Sigmoid colon (tissue), 7 donors: Measurements from ENCODE around the gene CRTC3. TPM values are rescaled to one million over a fixed set of nuclear protein-coding genes. Genes with fewer than 3 reads are reported as not detected.

ENCODE experiments used
- DNase-seq: peaks from one replicate; pipeline ENCODE4 v3.0.0-alpha.2; 2019
- H3K27ac ChIP-seq, 4 donors: fragments of 200-600 bp; sonication (generic); one replicate each; pipeline ENCODE4 v1.5.1; 2016 to 2019; ENCODE audit warnings: mild to moderate bottlenecking in 1 of 4
- H3K27me3 ChIP-seq, 3 donors: fragments of 200-600 bp; sonication (generic); one replicate each; pipeline ENCODE4 v1.5.1; 2019; ENCODE audit warnings: mild to moderate bottlenecking in 1 of 3
- H3K36me3 ChIP-seq, 4 donors: fragments of 200-600 bp; sonication (generic); one replicate each; pipeline ENCODE4 v1.5.1; 2016 to 2019
- H3K4me1 ChIP-seq, 4 donors: fragments of 200-600 bp; sonication (generic); one replicate each; pipeline ENCODE4 v1.5.1; 2017 to 2019
- H3K4me3 ChIP-seq, 4 donors: fragments of 200-600 bp; sonication (generic); one replicate each; pipeline ENCODE4 v1.5.1; 2017 to 2019; ENCODE audit warnings: mild to moderate bottlenecking in 2 of 4, moderate library complexity in 1 of 4
- H3K9me3 ChIP-seq, 4 donors: fragments of 200-600 bp in 3 of 4; sonication (generic) in 3 of 4; one replicate each; pipeline versions ENCODE4 v1.5.1 to v1.6.1; 2013 to 2019
- CTCF ChIP-seq, 4 experiments: fragments of 450-650 bp in 3 of 4; fragments of 200-600 bp in 1 of 4; IDR thresholded peaks; one replicate each; pipeline ENCODE4 v1.5.1; 2016 to 2019; ENCODE audit warnings: antibody characterized with exemption in 4 of 4, mild to moderate bottlenecking in 3 of 4, moderate library complexity in 2 of 4
- EP300 ChIP-seq, 4 donors: sonication (generic); formaldehyde crosslinking; IDR thresholded peaks; one replicate each; pipeline ENCODE4 v1.6.1; 2017; ENCODE audit warnings: antibody characterized with exemption in 4 of 4
- POLR2A ChIP-seq, 2 donors: fragments of 450-650 bp; IDR thresholded peaks; one replicate each; pipeline ENCODE4 v1.6.1; 2016; ENCODE audit warnings: antibody characterized with exemption in 2 of 2, mild to moderate bottlenecking in 2 of 2, moderate library complexity in 2 of 2
- POLR2AphosphoS5 ChIP-seq, 4 donors: sonication (generic); formaldehyde crosslinking; IDR thresholded peaks; one replicate each; pipeline ENCODE4 v1.6.1; 2017; ENCODE audit warnings: antibody characterized with exemption in 4 of 4
- WGBS, 2 donors: extraction: QIAGEN DNeasy Blood & Tissue Kit; methylation state at CpG; one replicate each; pipeline ENCODE4 v1.1.7; 2013; 5-methylcytosine and 5-hydroxymethylcytosine counted together
- intact Hi-C: fragments of 100-400 bp; cut with DNase I; formaldehyde crosslinking; loops from one replicate; pipeline ENCODE4 v1.15.1; 2023
- polyA plus RNA-seq, 3 donors: library from polyadenylated mRNA; stranded (reverse); fragments of 200-250 nt; gene quantifications; one replicate each; pipeline ENCODE4 v1.2.3, GENCODE V29; 2013
- total RNA-seq, 4 donors: library from RNA; depleted of rRNA; stranded (reverse); fragments of >200 nt; gene quantifications; one replicate each; pipeline ENCODE4 v1.1.0, GENCODE V29; 2016
- donor health status: healthy with polysubstance abuse.
- donor health status: Bipolar disorder and iron deficiency.
- donor health status: healthy.

Gene CRTC3
- total and polyA plus RNA-seq, 7 donors = 5.4 to 64.0 (median 27.6) TPM

- Histone ChIP-seq H3K36me3 (peaks cover 0 to 34% (median 0%) of the 10 kb centered on the region in 4 donors), H3K27me3 (no peaks in the 10 kb centered on the region), H3K4me3 (no peak overlapping the region), H3K4me1 (peaks cover 0 to 38% (median 25%) of the 10 kb centered on the region in 4 donors), H3K27ac (no peak overlapping the region), H3K9me3 (no peaks in the 10 kb centered on the region)
- TF ChIP-seq CTCF (IDR thresholded peaks at IDR 0.05) = no peak
- TF ChIP-seq POLR2A (IDR thresholded peaks at IDR 0.05) = no peak
- TF ChIP-seq EP300 (IDR thresholded peaks at IDR 0.05) = no peak
- intact Hi-C loops = no loop called here
- DNase-seq = no peak
- WGBS, 2 donors = 76 to 79% methylated on average over 3 of the region's 3 CpGs
Observed at GRCh38 chr15:90540768-90541167, 11.0 kb downstream of the CRTC3 start.

- Histone ChIP-seq H3K4me1 (peaks cover 0 to 6% (median 0%) of the 10 kb centered on the region in 4 donors), H3K36me3 (peaks cover 0 to 36% (median 0%) of the 10 kb centered on the region in 4 donors), H3K9me3 (no peaks in the 10 kb centered on the region), H3K27ac (no peak overlapping the region), H3K4me3 (no peak overlapping the region), H3K27me3 (no peaks in the 10 kb centered on the region)
- 90 to 94% methylated on average over 7 of the region's 7 CpGs for WGBS, 2 donors
- intact Hi-C loops = no loop called here
- DNase-seq = no peak
- no peak for TF ChIP-seq POLR2AphosphoS5 (IDR thresholded peaks at IDR 0.05)
- no peak for TF ChIP-seq POLR2A (IDR thresholded peaks at IDR 0.05)
- no peak for TF ChIP-seq EP300 (IDR thresholded peaks at IDR 0.05)
- TF ChIP-seq CTCF (IDR thresholded peaks at IDR 0.05) = no peak
Observed at GRCh38 chr15:90545095-90545494, 15.4 kb downstream of the CRTC3 start.

GRCh38 chr15:90547540-90547939 lies 17.8 kb downstream of the CRTC3 start:
- no peak overlapping the region for H3K4me3 ChIP-seq
- H3K27me3 ChIP-seq = no peaks in the 10 kb centered on the region
- DNase-seq = no peak
- H3K27ac ChIP-seq = no peak overlapping the region
- H3K36me3 ChIP-seq = peaks cover 0 to 19% (median 0%) of the 10 kb centered on the region in 4 donors
- TF ChIP-seq CTCF (IDR thresholded peaks at IDR 0.05) (no peak), POLR2A (IDR thresholded peaks at IDR 0.05) (no peak), EP300 (IDR thresholded peaks at IDR 0.05) (no peak), POLR2AphosphoS5 (IDR thresholded peaks at IDR 0.05) (no peak)
- H3K4me1 ChIP-seq = peaks cover 0 to 20% (median 14%) of the 10 kb centered on the region in 4 donors
- intact Hi-C loops = no loop called here
- no peaks in the 10 kb centered on the region for H3K9me3 ChIP-seq
- WGBS, 2 donors = 66 to 79% methylated on average over 2 of the region's 2 CpGs

- H3K9me3 ChIP-seq = no peaks in the 10 kb centered on the region
- TF ChIP-seq POLR2A (IDR thresholded peaks at IDR 0.05) (no peak), EP300 (IDR thresholded peaks at IDR 0.05) (no peak)
- peaks cover 0 to 44% (median 31%) of the 10 kb centered on the region in 4 donors for H3K4me1 ChIP-seq
- H3K27ac ChIP-seq = peak overlapping the region in 1 of 4 donors; percentile 70
- DNase-seq = no peak
- no peak overlapping the region for H3K4me3 ChIP-seq
- H3K27me3 ChIP-seq = no peaks in the 10 kb centered on the region
- intact Hi-C loops = no loop called here
- peaks cover 0 to 6% (median 0%) of the 10 kb centered on the region in 4 donors for H3K36me3 ChIP-seq
- 72 to 87% methylated on average over 6 of the region's 6 CpGs for WGBS, 2 donors
Observed at GRCh38 chr15:90550919-90551318, 21.2 kb downstream of the CRTC3 start.

GRCh38 chr15:90552162-90552928 lies 22.6 kb downstream of the CRTC3 start:
- no peak for TF ChIP-seq POLR2A (IDR thresholded peaks at IDR 0.05)
- TF ChIP-seq CTCF (IDR thresholded peaks at IDR 0.05) = no peak
- no peak for TF ChIP-seq POLR2AphosphoS5 (IDR thresholded peaks at IDR 0.05)
- TF ChIP-seq EP300 (IDR thresholded peaks at IDR 0.05) = no peak
- intact Hi-C loops = no loop called here
- peaks cover 0 to 6% (median 0%) of the 10 kb centered on the region in 4 donors for H3K36me3 ChIP-seq
- no peaks in the 10 kb centered on the region for H3K9me3 ChIP-seq
- peaks cover 0 to 51% (median 43%) of the 10 kb centered on the region in 4 donors for H3K4me1 ChIP-seq
- peak overlapping the region; percentile 60 to 76 (median 67) for H3K27ac ChIP-seq
- no peak for DNase-seq
- no peaks in the 10 kb centered on the region for H3K27me3 ChIP-seq
- 79 to 88% methylated on average over 8 of the region's 8 CpGs for WGBS, 2 donors
- H3K4me3 ChIP-seq = no peak overlapping the region
